OCI-LY7 (cell line): ENCODE results near the gene PRKCA.

Experiments used
- EZH2phosphoT487 ChIP-seq: fragments of 200-600 bp; sonication (generic); IDR thresholded peaks from 2 replicates; pipeline ENCODE4 v1.6.1; 2018; ENCODE audit warnings: low read depth, borderline replicate concordance, mild to moderate bottlenecking, mixed run types, antibody characterized with exemption, low read length, moderate library complexity, mixed read lengths
- TF ChIP-seq, protein P1 (sequence below): fragments of 200-600 bp; sonication (generic); conservative IDR thresholded peaks from 2 replicates; pipeline ENCODE4 v1.5.1; 2014; ENCODE audit warnings: mild to moderate bottlenecking, antibody characterized with exemption, low read length, moderate library complexity, mixed read lengths

DNA sequence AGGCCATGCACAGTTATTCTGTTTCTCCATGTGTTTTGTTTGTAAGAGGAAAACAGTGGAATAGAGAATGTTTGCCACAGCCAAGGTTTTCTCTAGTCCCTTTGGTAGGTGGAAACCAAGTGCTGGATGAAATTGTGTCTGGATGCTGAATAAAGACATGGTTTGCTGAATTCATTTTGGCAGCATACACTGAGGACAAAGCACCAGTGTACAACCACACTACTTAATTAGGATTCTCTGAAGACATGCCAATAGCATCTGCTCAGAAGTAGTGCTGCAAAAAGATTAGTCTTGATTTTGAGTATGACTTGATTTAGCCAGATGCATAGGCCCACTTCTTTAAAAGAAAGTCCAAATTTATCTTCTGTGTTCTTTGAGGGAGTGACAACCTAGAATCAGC lies 302.0 kb downstream of the PRKCA start:
- TF ChIP-seq, protein P1, sequence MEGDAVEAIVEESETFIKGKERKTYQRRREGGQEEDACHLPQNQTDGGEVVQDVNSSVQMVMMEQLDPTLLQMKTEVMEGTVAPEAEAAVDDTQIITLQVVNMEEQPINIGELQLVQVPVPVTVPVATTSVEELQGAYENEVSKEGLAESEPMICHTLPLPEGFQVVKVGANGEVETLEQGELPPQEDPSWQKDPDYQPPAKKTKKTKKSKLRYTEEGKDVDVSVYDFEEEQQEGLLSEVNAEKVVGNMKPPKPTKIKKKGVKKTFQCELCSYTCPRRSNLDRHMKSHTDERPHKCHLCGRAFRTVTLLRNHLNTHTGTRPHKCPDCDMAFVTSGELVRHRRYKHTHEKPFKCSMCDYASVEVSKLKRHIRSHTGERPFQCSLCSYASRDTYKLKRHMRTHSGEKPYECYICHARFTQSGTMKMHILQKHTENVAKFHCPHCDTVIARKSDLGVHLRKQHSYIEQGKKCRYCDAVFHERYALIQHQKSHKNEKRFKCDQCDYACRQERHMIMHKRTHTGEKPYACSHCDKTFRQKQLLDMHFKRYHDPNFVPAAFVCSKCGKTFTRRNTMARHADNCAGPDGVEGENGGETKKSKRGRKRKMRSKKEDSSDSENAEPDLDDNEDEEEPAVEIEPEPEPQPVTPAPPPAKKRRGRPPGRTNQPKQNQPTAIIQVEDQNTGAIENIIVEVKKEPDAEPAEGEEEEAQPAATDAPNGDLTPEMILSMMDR: no peak
- TF ChIP-seq EZH2phosphoT487: no peak
